ENCODE data around the gene PDE8A. TPM values are rescaled to one million over a fixed set of nuclear protein-coding genes. Genes with fewer than 3 reads are reported as not detected.

The PDE8A gene
- total RNA-seq, 1 experiment from 2014 or later: 13.0 TPM

DNA sequence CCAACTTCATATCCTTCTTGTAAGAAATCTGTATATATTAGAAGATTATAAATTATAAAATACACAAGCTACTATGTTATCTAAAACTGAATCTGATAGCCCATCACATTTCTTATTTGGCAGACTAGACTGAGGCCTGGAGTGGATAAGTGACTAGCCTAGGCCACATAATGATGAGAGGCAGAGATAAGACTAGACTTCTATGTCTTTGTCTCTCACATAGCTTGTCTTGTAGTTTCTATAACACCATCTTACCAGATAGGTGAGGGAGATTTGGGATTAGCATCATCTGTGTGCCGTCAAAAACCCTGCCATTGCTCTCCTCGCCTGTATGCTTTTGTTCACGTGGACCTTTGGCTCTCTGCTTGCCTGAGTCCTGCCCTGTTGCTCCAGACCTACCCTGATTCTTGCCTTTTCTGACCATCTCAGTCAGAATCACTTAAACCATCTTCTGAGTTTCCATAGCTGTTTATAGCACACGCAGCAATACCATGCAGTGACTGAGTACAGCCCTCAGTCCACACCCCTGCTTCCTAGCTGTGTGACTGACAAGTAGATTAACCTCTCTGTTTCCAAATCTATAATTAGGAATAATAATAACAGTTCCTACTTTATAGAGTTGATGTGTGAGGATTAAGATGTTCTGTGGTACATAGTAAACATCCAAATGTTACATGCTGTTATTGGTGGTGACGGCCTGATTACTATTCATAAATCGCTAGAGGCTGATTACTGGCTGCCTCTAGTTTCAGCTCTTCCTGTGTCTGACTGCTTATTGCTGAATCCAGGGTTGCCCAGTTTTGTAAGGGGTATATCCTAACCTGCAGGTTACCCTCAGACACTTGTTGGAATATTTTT lies 49.7 kb downstream of the PDE8A start:
- DNase-seq (ENCODE audit: low read depth): no peak

DNA sequence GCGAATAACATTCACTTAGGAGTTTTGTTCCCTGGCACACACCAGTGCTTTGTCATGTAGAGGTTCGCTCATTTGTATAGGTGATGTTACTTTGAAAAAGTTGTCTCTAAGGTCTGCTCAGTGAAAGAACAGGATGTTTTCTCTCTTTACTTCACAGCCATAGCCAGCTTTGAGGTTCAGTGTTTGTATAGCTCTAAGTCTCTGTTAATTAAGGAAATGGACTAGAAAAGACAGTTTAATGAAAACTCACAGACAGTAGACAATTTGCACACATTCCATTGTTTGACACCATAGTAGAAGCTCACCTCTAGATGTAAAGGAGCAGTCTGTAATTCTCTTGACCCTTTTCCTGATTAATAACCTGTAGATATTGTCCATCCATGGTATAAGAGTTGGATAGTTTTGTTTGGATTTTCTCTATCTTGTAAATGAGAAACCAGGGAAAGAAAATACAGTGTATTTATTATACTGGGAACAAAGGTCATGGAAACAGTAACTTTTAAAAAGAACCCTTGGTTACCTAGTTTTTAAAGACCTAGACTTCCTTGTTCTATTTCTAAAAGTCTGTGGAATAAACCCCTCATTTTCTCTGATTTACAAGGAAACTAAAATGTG lies 50.4 kb downstream of the PDE8A start:
- no peak for DNase-seq (ENCODE audit: low read depth)

DNA sequence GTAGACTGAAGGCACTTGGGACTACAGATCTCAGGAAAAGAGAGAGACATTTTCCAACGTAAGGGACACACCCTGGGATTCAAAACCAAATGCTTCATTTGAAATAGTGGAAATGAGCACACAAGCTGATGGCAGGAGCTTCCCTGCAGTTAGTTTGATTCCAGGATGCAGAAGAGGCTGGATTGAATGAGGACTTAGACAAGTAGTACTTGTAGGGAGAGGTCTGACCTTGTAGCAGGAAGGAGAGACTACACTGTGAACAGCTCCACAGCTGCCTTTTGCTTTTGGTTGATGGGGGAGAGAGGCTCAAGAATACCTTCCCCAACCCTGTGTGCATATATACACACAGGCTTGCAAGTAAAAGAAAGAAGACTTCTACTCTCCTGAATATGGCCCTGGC lies 51.5 kb downstream of the PDE8A start:
- DNase-seq (ENCODE audit: low read depth): no peak

DNA sequence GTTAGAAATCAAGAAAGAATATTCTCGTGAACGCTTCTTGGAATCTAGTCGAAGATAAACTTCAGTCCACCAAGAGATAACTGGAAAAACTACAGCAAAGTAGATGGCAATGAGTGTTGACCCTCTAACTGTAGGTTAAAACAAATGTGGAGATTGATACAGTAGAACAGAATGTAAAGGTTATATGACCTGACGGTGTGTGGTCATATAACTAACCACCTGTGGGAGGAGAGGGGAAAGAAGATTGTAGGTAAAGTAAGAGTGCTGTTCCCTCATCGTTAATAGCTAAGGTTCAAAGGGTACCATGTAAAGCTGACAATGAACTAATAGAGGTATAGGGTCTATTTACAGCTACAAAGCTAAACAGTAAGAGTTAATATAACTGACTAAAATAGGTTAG lies 52.6 kb downstream of the PDE8A start:
- no peak for DNase-seq (ENCODE audit: low read depth)

DNA sequence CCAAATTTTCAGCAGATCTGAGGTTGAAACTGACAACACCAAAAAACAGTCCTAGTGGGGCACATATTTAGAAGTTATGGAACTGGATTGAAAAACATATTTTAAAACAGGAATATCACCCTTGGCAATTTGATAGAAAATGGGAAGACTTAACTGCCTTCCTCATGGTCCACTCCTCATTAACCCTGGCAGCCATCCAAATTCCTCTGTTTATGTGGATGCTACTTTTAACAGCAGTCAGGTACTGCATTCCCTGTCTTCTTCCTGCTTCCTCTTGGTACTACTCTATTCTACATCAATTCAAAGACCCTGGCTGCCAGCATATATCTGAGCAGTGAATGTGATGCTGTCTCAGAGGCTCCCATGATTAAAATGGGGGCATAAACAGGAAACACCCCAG lies 54.3 kb downstream of the PDE8A start:
- DNase-seq (ENCODE audit: low read depth): no peak

DNA sequence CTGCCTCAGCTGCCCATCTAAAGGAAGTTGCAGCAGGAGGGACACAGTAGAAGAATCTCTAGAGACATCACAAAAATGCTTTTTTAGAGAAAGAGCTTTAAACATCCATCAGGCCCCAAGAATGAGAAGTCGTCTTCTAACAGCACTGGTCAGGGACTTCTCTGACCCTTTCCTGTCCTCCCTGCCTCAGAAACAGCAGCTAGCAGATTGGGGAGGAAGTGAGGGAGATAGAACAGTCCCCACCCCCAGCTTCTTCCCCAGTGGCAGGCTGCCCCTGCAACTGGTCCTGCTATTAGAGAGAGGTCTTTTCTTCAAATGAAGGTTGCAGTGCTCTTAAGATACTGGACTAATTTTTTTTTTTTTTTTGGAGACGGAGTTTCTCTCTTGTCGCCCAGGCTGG lies 55.1 kb downstream of the PDE8A start:
- DNase-seq (ENCODE audit: low read depth): no peak

DNA sequence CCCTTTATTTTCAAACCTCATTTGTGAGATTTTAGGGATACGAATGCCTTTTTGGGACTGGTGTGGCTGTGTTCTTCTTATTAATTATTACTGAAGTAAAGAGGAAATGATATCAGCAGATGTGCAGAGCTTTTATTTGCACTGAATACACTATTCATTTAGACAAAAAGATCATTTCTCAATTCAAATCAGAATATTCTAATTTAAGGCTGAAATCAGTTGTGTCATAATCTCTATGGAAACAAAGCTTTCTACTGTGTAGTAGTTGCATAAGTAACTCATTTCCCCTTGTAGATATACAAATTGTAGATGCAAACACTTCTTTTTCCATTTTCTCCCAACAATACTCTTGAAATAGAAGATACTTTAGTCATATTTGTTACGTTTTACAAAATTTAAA lies 56.0 kb downstream of the PDE8A start:
- no peak for DNase-seq (ENCODE audit: low read depth)

DNA sequence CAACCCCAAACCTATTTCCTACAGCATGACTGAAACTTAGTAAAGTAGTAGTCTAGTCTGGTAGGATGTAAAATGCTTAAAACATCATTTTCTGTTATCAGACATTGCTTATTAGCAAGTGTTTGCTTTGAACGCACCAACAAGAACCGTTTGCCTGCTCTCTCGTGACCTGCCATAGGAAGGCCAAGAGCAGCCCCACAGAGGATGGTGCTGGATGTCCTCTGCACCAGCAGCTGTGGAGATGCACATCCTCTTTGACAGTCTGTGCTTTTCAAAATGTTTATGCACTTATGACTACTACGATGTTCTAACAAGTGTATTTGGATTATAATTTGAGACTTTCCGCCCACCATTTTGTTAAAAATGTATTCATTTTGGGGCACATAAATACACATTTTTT lies 59.6 kb downstream of the PDE8A start:
- DNase-seq (ENCODE audit: low read depth): no peak

DNA sequence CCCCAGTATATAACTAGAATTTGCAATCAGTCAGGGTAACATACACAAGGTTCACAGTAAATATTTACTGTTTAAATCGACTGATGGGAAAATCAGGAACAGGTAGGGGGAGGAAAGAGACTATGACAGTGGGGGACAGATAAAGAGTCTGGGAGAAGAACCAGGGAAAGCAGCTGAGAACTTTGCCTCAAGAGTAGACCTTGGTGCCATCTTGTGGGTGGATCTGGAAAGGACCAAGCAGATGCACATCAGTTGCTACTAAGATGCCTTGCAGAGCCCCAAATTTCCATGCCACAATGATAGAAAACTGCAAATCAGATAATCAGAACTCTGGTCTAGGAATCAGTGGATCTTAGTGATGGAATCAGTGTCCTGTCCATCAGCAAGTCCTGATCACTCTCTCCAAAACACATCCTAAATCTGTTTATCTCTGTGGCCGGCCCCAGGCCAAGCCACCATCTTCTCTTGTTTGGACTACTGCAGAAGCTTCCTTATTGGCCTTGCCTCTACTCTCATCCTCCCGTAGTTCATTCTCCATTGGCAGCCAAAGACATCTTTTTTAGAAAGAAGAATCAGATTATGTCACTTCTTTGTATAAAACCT lies 62.7 kb downstream of the PDE8A start:
- DNase-seq (ENCODE audit: low read depth): peak; percentile 62

DNA sequence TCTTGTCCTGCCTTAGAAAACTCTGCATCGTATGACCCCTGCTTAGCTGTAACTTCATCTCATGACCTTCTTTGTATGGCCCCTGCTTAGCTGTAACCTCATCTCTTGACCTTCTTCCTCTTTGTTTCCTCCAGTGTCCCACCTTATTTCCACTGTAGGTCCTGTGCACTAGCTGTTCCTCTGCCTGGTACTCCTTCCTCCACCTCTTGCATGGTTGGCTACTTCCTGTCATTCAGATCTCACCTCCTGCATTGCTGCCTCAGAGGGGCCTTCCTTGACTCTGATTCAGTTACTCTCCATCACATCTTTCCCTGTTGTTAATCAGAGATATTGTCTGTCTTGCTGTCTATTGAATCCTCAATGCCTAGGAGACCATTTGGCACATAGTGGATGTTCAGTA lies 63.2 kb downstream of the PDE8A start:
- DNase-seq (ENCODE audit: low read depth): no peak

DNA sequence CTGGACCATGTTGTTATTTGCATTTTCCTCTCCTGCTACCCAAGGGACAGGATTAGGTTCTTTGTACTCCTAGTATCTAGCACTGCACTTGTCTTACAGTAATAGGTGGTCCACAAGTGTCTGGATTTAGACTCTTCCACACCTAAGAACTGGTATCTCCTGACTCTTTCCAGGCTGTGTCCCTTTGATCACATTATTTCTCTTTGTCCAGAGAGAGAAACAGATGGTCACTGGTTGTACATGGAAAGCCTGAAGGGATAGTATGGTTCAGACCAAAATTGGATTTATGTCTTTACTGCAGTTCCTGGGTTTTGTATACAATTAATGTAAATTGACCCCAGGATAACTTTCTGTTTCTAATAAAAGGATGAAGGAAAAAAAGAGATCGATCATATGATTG lies 64.0 kb downstream of the PDE8A start:
- no peak for DNase-seq (ENCODE audit: low read depth)

DNA sequence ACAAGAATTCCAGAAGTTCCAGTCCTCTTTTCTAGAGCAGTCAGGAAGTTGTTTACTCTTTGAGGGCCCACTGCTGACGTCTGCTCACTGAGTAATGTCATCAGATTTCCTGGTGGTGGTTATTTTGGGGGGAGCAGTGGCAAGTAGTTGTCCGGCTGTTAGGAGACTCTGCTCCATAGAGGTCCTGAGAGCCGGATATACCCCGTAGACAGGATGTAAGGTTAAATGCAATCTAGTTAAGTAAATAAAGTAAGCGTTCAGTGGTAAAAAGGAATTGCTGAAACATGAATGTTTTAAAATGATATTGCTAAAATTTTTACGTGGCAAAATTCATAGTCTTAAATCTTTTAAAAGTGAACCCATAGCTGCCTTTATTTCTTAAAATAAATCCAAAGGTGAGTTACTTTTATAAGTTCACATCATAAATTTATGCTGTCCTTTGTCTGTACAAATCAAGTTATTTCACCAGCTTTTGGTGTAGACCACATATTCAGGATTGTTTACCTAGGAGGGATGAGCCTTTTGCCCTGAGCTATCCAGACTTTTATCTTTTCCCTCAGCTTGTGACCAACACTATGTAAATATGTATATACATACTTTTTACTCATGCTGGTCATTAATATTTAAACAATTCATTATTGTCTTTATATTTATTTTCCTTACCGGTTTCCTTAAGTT lies 65.8 kb downstream of the PDE8A start:
- DNase-seq (ENCODE audit: low read depth): peak; percentile 94

DNA sequence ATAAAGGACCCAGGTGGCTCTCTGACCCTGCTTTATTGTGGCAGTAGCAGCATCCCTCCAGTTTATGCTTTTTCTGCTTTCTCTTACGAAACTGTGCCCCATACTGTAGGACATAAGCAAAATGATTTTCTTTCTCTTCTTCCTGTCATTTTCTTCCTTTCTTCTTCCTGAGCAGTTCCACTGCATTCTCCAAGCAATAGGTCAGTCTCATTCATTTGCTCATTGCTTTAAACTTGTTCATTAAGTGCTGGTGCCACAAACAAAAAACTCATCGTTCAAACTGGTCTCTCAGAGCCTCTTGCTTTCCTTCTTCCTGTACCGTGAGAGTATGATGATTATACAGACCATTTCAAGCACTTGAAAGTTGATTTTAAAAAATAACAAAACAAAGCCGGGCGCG lies 66.8 kb downstream of the PDE8A start:
- DNase-seq (ENCODE audit: low read depth): no peak

DNA sequence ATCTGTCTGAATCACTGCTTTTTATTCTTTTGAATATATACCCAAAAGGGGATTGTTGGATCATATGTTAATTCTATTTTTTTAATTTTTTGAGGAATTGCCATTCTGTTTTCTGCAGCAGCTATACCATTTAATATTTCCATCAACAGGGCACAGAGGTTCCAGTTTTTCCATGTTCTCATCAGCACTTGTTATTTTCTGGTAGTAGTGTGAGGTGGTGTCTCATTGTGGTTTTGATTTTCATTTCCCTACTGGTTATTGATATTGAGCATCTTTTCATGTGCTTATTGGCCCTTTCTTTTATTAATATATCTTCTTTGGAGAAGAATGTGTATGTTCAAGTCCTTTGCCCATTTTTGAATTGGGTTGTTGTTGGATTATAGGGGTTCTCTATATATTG lies 68.1 kb downstream of the PDE8A start:
- DNase-seq (ENCODE audit: low read depth): no peak

DNA sequence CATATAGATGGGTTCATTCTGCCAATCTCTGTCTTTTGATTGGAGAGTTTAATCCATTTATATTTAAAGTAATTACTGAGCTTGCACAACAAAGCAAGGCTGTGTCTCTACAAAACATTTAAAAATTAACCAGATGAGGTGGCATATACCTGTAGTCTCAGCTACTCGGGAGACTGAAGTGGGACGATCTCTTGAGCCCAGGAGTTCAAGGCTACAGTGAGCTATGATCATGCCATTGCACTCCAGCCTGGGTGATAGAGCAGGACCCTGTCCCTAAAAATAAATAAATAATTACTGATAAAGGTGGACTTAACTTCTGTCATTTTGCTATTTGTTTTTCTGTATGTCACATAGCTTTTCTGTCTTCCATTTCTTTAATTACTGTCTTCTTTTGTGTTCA lies 78.1 kb downstream of the PDE8A start:
- DNase-seq (ENCODE audit: low read depth): no peak

DNA sequence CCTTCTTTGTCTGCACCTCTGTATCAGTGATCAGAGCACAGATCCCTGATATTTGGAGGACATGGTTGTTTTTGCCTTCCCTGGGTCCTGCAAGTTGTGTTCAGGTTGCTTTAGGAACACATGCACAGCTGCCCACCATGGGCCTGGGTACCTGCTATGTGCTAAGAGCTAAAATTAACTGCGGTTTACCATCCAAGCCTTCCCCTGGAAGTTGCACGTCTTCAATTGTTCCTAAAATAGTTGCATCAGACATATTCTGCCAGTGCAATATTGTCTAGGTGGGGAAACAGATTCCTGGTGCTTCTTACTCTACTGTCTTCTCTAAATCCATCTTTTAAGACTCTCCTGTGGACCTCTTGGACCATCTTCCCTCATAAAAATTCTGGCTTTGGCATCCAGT lies 80.9 kb downstream of the PDE8A start:
- DNase-seq (ENCODE audit: low read depth): no peak

DNA sequence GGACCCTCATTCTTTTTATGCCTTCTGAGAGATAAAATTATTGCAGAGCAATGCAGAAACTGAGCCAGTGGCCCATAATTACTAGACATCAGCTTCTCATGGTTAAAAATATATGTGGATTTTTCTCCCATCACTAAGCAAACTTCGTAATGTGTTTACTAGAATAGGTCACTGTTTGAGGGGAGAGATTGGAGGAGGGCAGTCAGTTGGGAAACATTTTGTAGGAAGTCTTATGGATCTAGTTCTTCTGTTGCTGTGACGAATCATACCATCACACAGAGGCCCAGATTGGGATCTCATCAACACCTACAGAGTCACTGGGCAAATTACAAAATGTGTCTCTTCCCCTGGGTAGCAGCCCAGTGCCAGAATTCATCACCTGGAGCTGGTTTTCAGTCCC lies 81.4 kb downstream of the PDE8A start:
- no peak for DNase-seq (ENCODE audit: low read depth)

DNA sequence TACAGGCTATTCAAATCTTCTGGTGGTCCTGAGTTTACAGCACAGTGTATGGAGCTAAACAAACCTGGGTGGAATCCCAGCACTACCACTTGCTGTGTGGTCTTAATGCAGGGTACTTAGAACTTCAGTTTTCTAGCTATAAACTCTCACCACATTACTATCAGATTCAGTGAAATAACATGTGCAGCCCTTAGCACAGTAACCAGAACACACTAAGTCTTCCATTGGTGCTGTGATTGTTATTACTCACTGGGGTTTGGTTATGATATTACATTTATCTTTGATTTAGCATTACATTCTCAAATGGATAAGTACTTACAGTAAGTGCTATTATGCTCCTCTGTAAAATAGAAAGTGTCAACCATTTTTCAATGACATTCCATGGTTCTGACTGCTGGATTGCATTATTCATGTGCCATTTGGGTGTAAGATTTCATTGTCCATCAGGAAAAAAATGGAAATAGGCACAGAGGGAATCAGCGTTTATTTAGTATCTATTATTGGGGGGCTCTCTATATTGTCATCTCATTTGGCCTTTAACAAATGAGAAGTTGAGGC lies 81.9 kb downstream of the PDE8A start:
- no peak for DNase-seq (ENCODE audit: low read depth)

DNA sequence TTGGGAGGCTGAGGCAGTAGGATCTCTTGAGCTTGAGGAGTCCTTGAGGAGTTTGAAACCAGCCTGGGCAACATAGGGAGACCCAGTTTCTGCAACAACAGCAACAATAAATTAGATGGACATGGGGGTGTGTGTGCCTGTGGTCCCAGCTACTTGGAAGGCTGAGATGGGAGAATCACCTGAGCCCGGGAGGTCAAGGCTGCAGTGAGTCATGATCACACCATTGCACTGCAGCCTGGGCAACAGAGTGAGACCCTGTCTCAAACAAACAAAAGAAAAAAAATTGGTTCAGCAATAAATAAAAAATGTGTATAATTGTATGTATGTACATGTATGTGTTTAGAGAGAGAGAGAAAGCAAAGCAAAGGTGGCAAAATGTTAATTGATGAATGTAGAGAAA lies 83.1 kb downstream of the PDE8A start:
- no peak for DNase-seq (ENCODE audit: low read depth)

DNA sequence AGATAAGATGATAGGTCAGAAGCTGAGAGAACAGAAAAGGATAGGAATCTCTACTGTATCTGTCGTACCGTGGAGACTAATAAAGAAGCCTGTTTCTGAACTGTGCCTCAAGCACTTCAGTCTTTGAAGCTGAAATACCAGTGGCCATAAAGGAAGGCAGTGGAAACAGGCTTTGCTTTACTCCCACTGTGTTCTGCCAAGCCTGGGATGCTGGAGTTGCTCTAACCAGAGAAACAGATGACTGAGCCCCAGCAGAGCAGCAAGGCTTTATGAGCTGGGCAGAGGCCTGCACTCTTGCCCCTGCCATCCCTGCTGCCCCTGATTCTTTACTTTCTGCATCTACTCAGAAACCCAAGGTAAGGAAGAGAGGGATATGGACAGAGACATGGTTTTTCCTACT lies 89.4 kb downstream of the PDE8A start:
- no peak for DNase-seq (ENCODE audit: low read depth)

DNA sequence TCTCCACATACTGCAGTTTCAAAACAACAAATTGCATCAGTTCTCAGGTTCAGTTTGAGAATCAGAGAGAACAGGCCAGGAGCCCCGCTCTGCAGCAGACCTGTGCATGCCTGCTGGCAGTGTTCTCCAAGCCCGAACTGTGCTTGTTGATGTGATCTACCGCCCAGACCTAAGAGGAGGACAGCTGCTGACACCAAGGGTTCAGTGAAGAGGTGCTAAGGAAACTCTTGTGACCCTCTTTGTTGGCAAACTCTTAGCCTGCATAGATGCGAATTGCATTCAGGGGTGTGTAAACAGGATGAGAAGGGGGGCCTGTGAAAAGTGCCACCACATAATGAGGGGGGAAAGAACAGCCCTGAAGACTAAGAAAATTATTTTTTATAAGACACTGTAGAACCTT lies 89.8 kb downstream of the PDE8A start:
- DNase-seq (ENCODE audit: low read depth): no peak

DNA sequence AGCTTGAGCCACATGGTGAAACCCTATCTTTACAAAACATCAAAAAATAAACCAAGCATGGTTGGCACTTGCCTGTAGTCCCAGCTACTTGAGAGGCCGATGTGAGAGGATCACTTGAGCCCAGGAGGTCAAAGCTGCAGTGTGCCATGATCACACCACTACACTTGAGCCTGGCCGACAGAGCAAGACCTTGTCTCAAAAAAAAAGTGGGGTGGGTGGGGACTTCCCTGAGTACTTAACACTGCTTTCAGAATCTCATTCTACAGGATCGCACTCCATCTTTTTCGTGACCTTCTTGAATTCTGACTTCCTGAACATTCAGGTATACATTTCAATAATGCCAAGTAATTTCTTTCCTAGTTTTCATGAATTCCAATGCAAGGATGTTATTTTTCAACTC lies 91.3 kb downstream of the PDE8A start:
- no peak for DNase-seq (ENCODE audit: low read depth)
